ENCODE results near the gene NUP42. TPM values are rescaled to one million over a fixed set of nuclear protein-coding genes. Genes with fewer than 3 reads are reported as not detected.

NUP42 gene
- total RNA-seq, 4 donors from 2014 or later, result 16.6 to 31.6 (median 23.6) TPM

DNA sequence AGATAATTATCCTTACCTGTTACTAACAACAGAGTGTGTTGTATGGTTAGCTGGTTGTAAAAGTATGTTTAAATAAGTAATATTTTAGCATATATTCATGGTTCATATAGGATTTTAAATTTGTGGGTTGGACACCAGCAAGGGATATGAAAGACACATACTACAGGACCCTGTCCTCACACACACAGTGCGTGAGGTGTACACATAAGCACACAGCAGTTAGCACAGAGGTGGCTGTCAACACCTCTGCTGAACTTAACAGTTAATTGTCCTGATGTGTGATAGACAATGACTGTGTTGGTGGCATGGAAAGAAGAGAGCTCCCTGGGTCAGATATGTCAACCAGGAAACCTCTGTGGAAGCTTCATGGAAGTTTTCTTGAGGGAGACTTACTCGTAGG lies 23.3 kb upstream of the NUP42 start:
- TF ChIP-seq POLR2A (IDR thresholded peaks at IDR 0.05; ENCODE audit: low read depth) (no peak), POLR2AphosphoS5 (IDR thresholded peaks at IDR 0.05) (no peak), EP300 (IDR thresholded peaks at IDR 0.05) (no peak)
- TF ChIP-seq, protein P1, sequence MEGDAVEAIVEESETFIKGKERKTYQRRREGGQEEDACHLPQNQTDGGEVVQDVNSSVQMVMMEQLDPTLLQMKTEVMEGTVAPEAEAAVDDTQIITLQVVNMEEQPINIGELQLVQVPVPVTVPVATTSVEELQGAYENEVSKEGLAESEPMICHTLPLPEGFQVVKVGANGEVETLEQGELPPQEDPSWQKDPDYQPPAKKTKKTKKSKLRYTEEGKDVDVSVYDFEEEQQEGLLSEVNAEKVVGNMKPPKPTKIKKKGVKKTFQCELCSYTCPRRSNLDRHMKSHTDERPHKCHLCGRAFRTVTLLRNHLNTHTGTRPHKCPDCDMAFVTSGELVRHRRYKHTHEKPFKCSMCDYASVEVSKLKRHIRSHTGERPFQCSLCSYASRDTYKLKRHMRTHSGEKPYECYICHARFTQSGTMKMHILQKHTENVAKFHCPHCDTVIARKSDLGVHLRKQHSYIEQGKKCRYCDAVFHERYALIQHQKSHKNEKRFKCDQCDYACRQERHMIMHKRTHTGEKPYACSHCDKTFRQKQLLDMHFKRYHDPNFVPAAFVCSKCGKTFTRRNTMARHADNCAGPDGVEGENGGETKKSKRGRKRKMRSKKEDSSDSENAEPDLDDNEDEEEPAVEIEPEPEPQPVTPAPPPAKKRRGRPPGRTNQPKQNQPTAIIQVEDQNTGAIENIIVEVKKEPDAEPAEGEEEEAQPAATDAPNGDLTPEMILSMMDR (IDR thresholded peaks at IDR 0.05), result no peak
- H3K27ac ChIP-seq (replicated peaks in 1 of 4), result no peak overlapping the region
- DNase-seq (ENCODE audit: extremely low spot score), result no peak
- no peak overlapping the region for H3K4me3 ChIP-seq
- intact Hi-C loops (cut with DNase I), result no loop called here
- 96% methylated on average over 1 of the region's 2 CpGs for WGBS
- H3K9me3 ChIP-seq, result no peaks in the 10 kb centered on the region
- no peaks in the 10 kb centered on the region for H3K4me1 ChIP-seq
- H3K27me3 ChIP-seq, result no peaks in the 10 kb centered on the region
- peaks cover 12 to 62% (median 36%) of the 10 kb centered on the region in 4 donors for H3K36me3 ChIP-seq

DNA sequence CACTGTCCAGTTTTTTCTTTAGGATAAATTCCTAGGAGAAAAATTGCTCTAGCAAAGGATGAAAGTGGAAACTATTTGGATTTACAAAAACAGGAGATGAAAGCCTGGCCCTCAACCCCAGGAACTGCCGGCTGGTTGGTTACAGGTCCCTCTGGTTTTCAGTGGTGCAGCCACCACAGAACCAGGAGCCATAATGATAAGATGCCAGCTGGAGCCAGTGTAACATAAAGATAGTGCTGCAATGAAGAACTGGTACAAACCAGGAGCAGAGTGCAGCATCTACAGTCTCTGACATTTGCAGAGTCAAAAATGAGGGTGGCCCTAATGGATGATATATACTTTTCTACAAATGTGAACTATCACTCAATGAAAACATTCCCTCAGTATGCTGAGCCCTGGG lies 20.4 kb upstream of the NUP42 start:
- DNase-seq (ENCODE audit: extremely low spot score), result no peak
- TF ChIP-seq POLR2A (IDR thresholded peaks at IDR 0.05; ENCODE audit: low read depth), result no peak
- TF ChIP-seq, protein P1 (IDR thresholded peaks at IDR 0.05), result no peak
- TF ChIP-seq EP300 (IDR thresholded peaks at IDR 0.05), result no peak
- TF ChIP-seq POLR2AphosphoS5 (IDR thresholded peaks at IDR 0.05), result no peak
- Histone ChIP-seq H3K27me3 (no peaks in the 10 kb centered on the region), H3K36me3 (peaks cover 3 to 49% (median 29%) of the 10 kb centered on the region in 4 donors), H3K27ac (replicated peaks in 1 of 4) (no peak overlapping the region), H3K4me1 (no peaks in the 10 kb centered on the region), H3K9me3 (no peaks in the 10 kb centered on the region), H3K4me3 (no peak overlapping the region)
- intact Hi-C loops (cut with DNase I), result no loop called here
- WGBS, result 93% methylated on average over 1 of the region's 1 CpG

DNA sequence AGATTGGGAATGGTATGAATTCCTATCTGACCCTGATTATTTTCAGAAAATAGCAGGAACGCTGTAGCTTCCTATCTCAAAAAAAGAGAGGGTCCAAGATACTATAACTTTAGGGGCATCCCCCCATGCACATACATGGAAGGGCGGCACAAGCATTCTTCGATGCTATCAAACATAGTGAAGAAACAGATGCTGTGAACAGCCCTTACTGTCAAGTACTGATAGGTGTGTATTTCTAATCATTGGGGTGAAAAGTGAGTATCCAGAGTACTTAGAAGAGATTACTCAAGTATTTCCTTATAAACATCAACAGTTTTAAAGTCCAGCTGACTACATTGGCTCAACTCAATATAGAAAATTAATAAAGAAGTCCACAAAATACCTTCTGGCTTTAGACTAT lies 17.0 kb upstream of the NUP42 start:
- TF ChIP-seq POLR2A (IDR thresholded peaks at IDR 0.05; ENCODE audit: low read depth) (no peak), POLR2AphosphoS5 (IDR thresholded peaks at IDR 0.05) (no peak), EP300 (IDR thresholded peaks at IDR 0.05) (no peak)
- TF ChIP-seq, protein P1 (IDR thresholded peaks at IDR 0.05), result no peak
- no peak overlapping the region for H3K4me3 ChIP-seq
- H3K9me3 ChIP-seq, result no peaks in the 10 kb centered on the region
- peaks cover 0 to 38% (median 13%) of the 10 kb centered on the region in 4 donors for H3K36me3 ChIP-seq
- H3K27me3 ChIP-seq, result no peaks in the 10 kb centered on the region
- no peak overlapping the region for H3K27ac ChIP-seq (replicated peaks in 1 of 4)
- no peaks in the 10 kb centered on the region for H3K4me1 ChIP-seq
- 97% methylated on average over 3 of the region's 3 CpGs for WGBS
- no peak for DNase-seq (ENCODE audit: extremely low spot score)
- intact Hi-C loops (cut with DNase I), result no loop called here

DNA sequence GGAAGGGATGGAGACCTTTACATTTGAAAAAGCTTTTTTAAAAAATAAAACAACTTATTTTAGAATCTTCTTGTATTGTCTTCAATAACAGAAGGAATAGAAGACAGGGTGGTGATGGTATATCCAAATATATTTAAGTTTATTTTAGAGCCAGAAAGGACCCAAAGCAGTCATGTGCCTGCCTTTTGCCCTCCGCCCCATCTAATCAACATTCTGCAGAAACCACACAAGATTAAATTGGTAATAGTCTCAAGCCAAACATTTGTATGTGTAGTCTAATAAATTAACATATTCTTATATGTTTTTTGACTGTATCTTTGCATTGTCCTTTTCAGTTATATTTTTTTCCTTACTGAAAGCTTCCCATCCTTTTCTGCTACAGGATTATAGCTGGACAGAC lies 16.5 kb upstream of the NUP42 start:
- H3K27me3 ChIP-seq, result no peaks in the 10 kb centered on the region
- 94% methylated on average over 1 of the region's 1 CpG for WGBS
- no peak for DNase-seq (ENCODE audit: extremely low spot score)
- H3K4me1 ChIP-seq, result no peaks in the 10 kb centered on the region
- intact Hi-C loops (cut with DNase I), result no loop called here
- no peaks in the 10 kb centered on the region for H3K9me3 ChIP-seq
- no peak overlapping the region for H3K4me3 ChIP-seq
- H3K36me3 ChIP-seq, result peaks cover 0 to 38% (median 12%) of the 10 kb centered on the region in 4 donors
- TF ChIP-seq POLR2AphosphoS5 (IDR thresholded peaks at IDR 0.05) (no peak), POLR2A (IDR thresholded peaks at IDR 0.05; ENCODE audit: low read depth) (no peak), EP300 (IDR thresholded peaks at IDR 0.05) (no peak)
- TF ChIP-seq, protein P1 (IDR thresholded peaks at IDR 0.05), result no peak
- no peak overlapping the region for H3K27ac ChIP-seq (replicated peaks in 1 of 4)

DNA sequence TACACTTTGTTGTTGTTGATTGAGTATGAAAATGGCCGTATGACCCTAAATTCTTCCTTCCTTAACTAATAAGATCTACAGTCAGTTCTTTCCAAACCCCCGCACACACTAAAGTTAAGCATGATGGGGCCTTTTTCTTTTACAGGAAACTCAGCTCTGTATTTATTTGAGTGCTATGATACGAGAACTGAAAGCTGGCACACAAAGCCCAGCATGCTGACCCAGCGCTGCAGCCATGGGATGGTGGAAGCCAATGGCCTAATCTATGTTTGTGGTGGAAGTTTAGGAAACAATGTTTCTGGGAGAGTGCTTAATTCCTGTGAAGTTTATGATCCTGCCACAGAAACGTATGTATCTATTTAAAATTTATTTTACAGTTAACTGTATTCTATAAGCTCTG lies 14.2 kb upstream of the NUP42 start:
- Histone ChIP-seq H3K9me3 (no peaks in the 10 kb centered on the region), H3K27ac (replicated peaks in 1 of 4) (no peak overlapping the region), H3K36me3 (peaks cover 0 to 42% (median 20%) of the 10 kb centered on the region in 4 donors), H3K4me3 (no peak overlapping the region), H3K27me3 (no peaks in the 10 kb centered on the region), H3K4me1 (no peaks in the 10 kb centered on the region)
- 92% methylated on average over 5 of the region's 5 CpGs for WGBS
- TF ChIP-seq, protein P1 (IDR thresholded peaks at IDR 0.05), result no peak
- TF ChIP-seq POLR2A (IDR thresholded peaks at IDR 0.05; ENCODE audit: low read depth) (no peak), POLR2AphosphoS5 (IDR thresholded peaks at IDR 0.05) (no peak), EP300 (IDR thresholded peaks at IDR 0.05) (no peak)
- intact Hi-C loops (cut with DNase I), result no loop called here
- no peak for DNase-seq (ENCODE audit: extremely low spot score)

Data from esophagus muscularis mucosa (tissue), 4 donors.